GM19328 (cell line): ENCODE results near the gene SLC45A1.
A peak's percentile ranks its signal among the peaks of the same experiment; 100 is the strongest.
"Not testable (repeated sequence)": the region's sequence is repeated elsewhere in the genome, so short reads cannot be mapped to it uniquely, and the experiment has no call there.

Experiments used
- ATAC-seq: cut with Tn5 transposase; IDR thresholded peaks from one replicate; pipeline ENCODE4 v1.9.1; 2021; ENCODE audit warnings: mild to moderate bottlenecking, moderate library complexity; ENCODE audit not compliant: unreplicated experiment

The SLC45A1 gene

DNA sequence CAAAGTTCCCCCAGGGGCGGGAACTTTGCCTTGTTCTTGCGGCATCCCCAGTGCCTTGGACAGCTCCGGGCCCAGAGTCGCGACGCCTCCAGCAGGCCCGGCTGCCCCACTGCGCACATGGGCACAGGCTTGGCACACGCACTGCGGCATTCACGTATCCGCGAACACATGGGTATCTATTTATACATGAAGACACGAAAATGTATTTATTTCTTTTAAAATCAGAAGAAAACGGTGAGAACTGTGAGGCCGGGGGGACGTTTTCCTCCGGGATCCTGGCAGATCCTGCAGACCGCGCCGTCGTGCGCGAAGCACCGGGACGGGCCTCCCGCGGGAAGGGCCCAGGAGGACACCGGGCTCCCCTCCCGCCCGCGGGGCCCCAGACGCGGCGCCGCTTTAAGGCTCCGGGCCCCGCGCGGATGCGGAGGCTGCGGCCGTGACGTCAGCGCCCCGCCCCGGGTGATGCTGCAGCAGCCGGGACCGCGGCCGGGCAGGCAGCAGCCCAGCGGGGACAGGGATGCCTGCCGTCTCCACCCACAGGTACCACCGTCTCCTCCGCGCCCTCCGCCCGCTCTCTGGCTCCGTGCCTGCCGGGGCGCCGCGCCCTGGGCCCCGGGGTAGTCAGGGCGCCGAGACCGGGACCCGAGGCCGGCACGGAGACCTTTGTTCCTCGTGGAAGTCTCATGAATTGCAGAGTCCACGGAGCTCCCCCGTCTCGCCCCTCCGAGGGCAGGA, at the start of gene SLC45A1:
TSS of gene SLC45A1 (plus strand) at position 468 of the 735 bp plus-strand sequence. CDS start 6,216 bp downstream, outside the sequence.
- no peak for ATAC-seq

- no peak for ATAC-seq
Observed at GRCh38 chr1:8273036-8273435, 44.9 kb upstream of the SLC45A1 start.

- ATAC-seq = no peak
Observed at GRCh38 chr1:8274352-8274751, 43.6 kb upstream of the SLC45A1 start.

GRCh38 chr1:8276173-8276914, 41.6 kb upstream of the SLC45A1 start:
- no peak for ATAC-seq

DNA sequence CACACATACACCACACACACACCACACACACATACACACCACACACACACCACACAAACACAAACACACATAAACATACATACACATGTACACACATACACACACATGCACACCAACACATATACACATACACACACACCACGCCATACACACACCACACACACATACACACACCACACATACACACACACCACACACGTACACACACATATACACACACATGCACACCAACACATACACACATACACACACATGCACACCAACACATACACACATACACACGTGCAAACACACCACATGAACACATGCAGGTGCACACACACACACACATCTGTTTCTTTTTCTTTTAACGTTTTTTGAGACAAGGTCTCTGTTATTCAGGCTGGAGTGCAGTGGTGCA, 41.0 kb upstream of the SLC45A1 start:
- no peak for ATAC-seq

- ATAC-seq = not testable (repeated sequence)
Observed at GRCh38 chr1:8278677-8279076, 39.2 kb upstream of the SLC45A1 start.

DNA sequence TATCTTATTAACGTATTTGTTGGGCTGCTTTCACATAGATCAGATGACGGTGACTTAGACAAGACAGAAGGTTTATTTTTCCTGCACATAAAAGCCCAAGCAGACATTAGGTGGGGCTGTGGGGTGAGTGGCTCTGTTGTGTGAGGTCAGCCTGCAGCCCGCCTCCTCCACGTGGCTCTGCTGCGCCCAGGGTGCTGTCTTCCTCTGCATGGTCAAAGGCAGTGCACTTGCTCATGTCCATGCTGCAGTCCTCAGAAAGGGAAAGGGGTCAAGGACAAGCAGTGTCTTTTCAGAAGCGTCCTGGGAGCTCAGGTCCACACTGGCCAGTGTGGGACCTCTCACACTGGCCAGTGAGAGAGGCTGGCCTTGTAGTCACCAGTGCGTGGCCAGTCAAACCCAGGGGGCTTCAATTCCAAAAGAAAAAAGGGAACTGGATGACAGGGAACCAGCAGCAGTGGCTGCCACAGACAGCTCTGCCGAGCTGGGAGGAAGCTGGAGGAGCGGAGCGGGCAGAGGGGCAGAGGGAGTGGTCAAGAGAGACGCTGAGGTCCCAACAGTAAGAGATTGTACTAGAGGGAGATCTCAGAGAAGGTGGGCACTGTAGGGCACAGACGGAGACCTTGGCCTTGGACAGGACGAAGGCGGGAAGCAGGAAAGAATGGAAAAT, 35.9 kb upstream of the SLC45A1 start:
- ATAC-seq = no peak

GRCh38 chr1:8283058-8283884, 34.6 kb upstream of the SLC45A1 start:
- ATAC-seq = peak; percentile 92

DNA sequence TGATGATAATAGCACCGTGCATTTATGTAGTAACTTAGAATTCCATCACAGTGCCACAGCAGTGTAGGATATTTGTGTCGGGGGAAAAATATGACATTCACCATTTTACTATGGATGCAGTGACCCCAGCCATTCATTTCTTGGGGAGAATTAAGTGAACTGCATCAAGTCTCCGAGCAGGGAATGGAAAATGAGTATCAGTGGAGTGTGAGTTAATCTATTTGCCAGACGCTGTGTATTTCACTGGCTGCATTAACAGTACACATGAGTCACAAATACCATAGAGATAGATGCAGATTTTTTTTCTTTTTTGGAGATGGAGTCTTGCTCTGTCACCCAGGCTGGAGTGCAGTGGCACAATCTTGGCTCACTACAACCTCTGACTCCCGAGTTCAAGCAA, 33.8 kb upstream of the SLC45A1 start:
- ATAC-seq = no peak

- no peak for ATAC-seq
Observed at GRCh38 chr1:8285103-8285502, 32.8 kb upstream of the SLC45A1 start.

DNA sequence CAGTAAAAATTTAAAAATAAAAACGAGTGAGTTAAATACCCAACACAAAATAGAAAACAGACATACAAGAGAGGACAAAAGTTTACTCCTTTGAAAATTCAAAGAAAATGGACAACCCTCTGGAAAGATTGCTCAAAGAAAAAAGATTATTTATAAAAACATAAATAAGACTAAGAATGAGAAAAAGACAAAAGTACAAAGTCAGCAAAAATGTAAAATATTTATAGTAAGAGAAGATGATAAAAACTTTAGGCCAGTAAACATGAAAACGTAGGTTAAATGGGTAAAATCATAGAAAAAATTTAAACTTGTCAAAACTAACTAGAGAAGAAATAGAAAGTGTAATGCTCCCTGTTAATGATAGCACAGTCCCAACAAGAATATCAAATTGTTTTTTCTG, 31.9 kb upstream of the SLC45A1 start:
- ATAC-seq = no peak

GRCh38 chr1:8293118-8293517, 24.8 kb upstream of the SLC45A1 start:
- ATAC-seq = no peak

GRCh38 chr1:8293641-8294169, 24.2 kb upstream of the SLC45A1 start:
- ATAC-seq = no peak

DNA sequence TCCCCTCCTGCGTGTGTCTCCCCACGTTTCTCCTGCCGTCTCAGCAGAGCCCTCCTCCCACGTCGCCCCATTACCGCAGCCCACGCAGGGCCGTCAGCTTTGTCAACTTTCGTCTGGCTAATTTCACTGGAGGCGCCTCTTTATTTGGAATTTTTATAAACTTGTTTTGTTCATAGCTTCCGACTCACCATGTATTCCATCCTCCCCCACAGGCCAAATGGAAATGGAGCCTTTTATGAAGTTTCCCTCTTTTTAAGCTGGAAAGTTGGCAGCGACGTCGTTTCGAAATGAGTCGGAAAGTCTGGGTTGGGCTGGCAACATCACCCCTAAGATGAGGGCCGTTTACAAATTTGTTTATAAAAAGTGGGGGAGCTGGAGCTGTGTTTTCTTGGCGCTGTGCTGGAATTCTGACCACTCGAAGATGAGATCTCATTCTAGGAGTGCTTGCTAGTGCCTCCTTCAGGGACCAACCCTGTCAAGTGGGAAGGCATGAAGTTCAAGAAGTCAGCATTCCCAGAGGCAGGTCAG, 23.7 kb upstream of the SLC45A1 start:
- ATAC-seq = no peak

DNA sequence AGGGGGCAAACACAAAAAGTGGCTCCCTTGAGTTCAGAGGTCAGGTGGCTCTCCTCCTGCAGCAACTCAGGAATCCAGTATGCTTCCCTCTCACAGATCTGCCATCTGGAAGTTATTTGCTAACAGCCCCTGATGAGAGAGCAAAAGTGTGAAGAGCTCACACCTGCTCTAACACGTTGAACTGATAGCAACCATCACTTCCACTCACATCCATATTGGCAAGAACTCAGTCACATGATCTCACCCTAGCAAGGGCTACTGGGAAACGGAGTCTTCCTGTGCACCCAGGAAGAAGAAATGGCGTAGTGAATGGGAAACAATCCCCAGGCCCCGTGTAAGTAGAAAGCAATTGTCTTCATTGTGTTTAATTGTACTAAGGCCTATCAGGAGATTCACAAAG, 20.7 kb upstream of the SLC45A1 start:
- no peak for ATAC-seq

- no peak for ATAC-seq
Observed at GRCh38 chr1:8299963-8300362, 18.0 kb upstream of the SLC45A1 start.

- ATAC-seq = no peak
Observed at GRCh38 chr1:8302081-8302956, 15.6 kb upstream of the SLC45A1 start.

DNA sequence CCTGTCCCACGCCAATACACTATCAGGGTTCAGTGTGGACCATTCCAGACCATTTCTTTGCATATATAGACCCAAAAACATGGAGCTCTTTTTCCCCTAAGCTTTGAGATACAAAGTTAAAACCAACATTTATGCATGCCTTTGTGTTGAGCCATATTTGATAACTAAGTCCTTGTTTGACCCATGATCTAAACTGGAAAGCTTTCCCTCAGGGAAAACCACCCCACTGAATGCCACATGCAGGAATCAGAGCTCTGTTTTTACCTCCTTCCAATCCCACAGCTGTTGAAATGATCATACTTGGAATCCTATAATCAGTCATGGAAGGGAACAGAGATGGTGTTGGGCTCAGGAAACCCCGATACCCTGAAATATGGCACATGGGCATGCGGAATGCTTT, 14.8 kb upstream of the SLC45A1 start:
- no peak for ATAC-seq

- no peak for ATAC-seq
Observed at GRCh38 chr1:8303876-8304275, 14.0 kb upstream of the SLC45A1 start.
